Suppressor macrophage treated with lipopolysaccharide for 1 hour (primary cell): ENCODE results near the gene ZBTB25.
A peak's percentile ranks its signal among the peaks of the same experiment; 100 is the strongest.

Experiments used
- DNase-seq, 3 donors: peaks; one replicate each; pipeline ENCODE4 v3.0.0-alpha.2; 2020 to 2022

Gene ZBTB25

DNA sequence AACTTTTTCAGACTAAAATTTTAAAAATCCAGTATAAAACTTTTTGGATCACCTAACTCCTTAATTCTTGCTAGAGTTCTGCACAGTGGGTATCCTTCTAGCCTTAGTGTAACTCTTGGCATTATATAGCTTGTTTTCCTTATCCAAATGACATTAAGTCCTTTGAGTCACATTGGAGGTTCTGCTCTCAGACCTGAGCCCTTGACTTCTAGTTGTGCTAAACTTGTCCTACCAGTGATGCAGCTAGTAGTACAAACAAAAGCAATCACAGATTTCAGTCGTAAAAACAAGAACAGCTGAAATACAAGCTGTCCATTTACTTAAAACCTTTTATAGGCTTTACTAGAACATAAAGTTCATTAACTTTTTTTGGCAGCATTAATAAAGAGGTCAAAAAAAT, 11.4 kb upstream of the ZBTB25 start:
- DNase-seq: no peak

DNA sequence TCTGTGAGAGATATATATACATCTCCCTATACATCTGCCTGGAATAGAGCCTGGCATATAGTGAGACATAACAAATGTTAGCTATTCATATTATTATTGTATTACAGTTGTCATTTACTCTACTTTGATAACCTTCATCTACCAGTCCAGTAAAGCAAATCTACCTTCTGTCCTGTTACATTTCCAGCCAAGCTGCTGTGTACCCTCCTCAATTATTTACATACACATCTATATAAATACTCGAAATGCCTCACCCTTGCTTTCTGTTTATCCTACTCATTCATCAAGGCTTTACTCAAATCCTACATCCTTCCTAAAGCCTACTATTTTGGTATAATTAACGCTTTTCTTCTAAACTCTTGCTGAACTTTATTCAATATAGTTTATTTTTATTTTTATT, 9.6 kb upstream of the ZBTB25 start:
- no peak for DNase-seq

DNA sequence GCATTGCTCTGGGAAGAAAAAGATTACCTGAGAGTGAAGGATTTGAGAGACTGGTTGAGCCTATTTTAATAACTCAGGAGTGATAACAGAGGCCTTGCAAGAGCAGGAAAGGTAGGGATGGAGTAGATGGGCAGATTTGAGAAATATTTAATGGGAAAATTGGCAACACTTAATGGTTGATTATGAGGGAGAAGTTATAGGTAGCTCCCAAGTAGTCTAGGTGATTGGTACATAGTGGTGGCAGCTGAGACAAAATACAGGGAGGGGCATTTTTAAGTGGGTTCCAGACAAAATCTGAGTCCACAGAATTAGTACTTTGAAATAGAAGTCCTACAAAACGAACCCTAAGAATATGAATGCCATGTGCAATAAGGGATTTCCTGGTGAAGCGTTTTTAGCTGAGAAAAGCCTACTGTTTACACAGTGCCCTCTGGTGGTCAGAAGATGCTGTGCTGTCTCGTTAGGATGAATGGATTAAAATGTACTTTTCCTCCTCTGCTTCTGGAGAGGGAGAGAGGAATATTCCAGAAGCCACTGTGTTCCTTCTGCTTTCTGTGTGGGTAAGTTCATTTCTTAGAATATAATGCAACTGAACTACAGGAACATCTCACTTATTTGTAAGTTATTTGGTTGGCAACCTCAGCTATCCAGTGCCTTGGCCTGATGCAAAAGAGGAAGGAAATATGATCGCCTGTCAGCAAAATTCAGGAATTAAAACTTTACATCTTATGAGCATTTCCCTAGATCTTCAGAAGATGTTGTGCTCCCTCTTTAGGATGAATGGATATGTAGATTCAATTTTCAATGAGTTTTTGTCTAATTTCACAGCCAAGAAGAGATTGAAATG, 7.4 kb upstream of the ZBTB25 start:
- peak; percentile 85 to 90 (median 89) for DNase-seq

DNA sequence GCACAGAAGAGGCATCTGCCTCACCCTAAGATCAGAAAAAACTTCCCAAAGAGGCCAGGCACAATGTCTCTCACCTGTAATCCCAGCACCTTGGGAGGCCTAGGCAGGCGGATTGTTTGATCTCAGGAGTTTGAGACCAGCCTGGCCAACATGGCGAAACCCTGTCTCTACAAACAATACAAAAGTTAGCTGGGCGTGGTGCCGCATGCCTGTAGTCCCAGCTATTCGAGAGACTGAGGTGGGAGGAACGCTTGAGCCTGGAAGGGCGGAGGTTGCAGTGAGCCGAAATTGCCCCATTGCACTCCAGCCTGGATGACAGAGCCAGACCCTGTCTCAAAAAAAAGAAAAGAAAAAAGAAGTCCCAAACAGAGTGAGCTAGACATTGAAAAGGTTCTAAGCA, 5.4 kb upstream of the ZBTB25 start:
- DNase-seq: no peak

DNA sequence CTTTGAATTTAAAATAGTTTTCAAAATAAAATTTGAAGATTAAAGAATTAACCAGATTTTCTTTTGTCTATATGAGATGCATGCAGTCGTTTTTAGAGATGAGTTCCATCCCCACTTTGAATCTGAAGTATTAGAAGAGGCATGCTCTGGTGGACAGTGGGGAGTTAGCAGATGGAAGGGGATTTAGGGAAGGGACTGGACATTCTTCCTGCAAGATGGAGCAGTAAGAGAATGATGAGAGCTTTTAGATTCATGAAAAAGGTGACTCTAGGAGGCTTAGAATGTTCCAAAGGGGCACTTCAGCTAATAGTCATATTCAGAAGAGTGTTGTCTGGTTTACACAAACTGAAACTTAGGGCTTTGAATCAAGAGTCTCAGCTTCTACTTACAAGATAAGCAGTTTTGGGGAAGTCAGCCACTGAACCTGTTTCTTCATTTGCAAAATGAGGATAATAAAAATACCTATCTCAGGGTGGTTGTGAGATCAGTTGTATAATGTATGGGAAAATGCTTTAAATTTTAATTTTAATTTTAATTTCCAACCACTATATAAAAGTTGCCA, 4.7 kb upstream of the ZBTB25 start:
- DNase-seq: no peak

DNA sequence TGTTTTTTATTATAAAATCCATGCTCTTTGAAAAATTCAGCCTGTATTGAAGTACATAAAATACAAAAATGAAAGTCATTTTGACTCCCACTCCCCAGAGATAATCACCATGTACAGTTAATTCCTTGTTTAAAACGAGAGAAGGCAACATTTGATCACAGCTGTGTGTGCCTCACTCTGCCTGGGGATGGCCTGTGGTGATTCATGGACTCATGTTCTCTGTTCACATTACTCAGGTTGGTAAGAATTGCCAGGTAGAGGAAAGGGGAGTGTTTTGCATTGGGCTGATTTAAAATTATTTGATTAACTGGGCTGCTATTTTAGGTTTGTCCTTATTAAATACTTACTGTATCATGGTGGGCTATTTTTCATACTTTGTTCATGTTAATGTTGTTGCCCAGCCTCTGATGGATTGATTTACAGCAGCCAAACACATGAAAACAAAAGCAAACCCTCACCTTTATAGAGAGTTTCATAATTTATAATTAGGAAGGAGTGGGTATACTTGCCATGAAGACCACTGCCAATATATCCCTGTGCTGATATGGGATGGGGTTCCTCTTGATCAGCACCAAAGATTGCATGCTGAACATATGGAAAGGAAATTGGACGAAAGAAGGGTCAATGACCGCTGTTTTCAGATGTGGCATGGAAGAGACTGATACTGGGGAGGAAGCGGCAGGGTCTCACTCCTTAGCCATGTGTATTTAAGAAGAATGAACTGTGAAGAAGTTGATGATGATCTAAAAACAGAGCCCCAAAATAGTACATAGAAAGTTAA, 3.9 kb upstream of the ZBTB25 start:
- DNase-seq: peak; percentile 36 to 55 (median 36)

DNA sequence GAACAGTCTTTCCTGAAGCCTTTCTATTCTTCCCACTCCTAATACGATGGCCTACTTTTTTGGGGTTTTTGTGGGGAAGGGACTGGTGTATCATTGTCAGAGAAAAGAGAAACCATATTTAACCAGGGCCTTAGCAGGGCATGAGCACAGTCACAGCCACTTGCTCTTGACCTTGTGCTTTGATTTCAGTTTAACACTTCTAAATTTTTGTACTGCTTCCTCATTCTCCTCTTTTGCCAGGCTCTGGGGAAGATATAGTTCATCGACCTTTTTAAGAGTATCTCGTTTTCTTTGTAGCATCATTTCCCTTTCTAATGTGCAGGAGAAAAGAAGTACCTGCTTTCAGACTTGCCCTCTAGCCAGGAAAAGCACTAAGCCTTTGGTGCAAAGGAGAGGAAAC, 3.1 kb upstream of the ZBTB25 start:
- DNase-seq: peak; percentile 55 to 72 (median 56)

DNA sequence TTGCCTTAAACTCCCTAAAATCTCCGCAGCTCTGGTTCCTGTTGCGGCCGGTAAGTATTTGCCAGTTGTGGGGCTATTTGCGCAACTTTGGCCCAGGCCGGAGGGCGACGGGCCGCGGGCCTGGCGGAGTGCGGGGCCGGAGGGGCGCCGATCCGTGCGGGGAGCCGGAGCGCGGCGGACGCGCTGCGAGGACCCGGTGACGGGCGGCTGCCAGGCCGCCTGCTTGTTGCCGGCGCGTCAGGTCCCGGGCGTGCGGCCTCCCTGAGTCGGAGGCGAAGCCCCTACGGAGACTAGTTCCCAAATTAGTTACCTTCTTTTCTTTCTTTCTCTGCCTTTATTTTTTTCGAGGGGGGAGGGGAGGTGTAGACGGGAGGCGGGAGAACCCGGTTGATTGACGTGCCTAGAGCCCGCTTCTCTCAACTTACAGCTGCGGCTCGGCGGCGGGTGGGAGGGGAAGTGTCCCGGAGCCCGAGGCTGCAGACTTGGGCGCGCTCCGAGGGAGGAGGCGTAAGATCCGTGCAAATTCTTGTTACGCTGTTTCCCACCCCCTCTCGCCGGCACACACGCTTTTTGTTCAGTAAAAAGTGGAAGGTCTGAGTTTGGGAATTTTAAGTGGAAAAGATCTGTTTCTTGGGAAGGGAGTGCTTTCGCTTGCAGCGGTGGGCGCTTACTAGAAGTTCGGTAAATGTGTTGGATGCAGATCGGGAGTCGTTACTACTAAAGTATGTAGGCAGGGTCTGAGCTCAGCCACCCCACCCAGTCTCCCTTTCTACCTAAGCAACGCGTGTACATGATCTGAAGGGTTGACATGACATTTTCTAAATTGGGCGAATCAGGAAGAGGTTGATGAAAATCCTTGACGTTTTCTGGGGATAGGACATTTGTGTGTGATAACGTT, 1.5 kb upstream of the ZBTB25 start:
- peak; percentile 87 to 95 (median 92) for DNase-seq

DNA sequence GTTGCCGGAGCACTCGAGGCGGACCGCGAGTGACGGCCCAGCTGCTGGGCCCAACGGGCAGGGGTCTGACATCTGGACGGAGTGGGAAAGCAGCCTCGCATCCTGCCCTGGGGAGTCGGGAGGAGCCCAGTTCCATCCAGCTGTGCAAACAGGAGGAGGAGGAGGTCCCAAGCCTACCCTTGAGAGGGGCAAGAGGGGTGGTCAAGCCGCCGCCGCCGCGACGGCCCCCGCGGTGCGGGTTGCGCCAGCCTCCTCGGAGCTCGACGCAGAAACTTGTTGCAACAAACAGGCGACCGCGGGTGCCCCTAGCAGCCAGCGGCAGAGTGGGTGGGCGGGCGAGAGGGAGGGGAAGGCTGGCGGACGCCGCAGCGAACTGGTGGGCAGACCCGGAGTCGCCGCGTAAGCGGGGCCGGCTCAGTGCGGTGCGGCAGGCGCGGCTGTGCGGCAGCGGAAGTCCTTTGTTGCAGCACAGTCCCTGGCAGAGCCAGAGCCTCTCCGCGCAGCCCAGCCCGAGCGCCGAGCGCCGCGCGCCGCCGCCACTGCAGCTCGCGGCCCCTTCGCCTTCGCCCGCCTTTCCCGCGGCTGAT, 765 bp upstream of the ZBTB25 start, which contains the start of gene ZBTB1:
Gene ZBTB1, plus strand, starts transcription at position 461 of the 587 bp plus-strand sequence. CDS start 16,735 bp downstream, outside the sequence.
- DNase-seq: peak; percentile 91 to 95 (median 92)

DNA sequence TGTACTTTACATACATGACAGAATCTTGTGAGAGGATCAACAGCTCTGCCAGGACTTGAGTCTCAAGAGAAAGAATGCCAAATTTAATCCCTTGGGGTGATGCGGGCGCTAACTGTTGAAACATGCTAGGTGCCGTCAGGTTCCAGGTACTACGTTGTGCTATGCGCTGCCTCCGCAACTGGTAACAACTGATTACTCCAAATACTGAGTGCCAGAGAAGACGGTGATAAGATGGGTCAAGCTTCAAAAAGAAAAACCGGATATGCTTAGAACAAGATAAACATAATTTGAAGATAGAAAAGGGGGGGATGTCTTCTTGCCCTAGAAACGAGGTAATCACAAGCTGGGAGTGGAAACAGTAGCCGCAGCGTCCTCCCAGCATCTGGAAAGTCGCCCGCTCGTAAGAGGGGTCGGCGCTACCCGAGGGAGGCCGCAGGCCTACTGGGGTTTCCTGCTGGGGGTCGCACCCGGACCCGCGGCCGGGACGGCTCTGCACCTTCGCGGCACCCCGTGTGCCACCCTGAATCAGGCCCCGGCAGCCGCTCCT, 678 bp downstream of the ZBTB25 start:
- no peak for DNase-seq

DNA sequence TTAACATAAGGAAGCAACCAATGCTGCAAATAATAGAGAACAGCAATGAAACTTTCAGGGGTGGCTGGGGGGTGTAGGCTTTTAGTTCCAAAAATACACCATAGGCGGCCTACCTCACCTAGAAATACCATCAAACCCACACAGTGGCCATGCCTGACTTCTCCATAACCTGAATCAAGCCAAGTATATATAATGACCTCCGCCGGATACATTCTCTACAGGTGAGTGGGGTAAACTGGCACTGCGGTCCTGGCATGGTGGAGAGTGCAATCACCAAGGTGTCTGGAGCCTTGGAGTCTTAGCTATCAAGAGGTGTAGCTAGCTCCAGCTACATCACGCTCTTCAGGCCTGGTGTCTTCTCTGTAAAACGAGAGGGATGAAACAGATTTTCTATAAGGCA, 1.2 kb downstream of the ZBTB25 start:
- DNase-seq: no peak

DNA sequence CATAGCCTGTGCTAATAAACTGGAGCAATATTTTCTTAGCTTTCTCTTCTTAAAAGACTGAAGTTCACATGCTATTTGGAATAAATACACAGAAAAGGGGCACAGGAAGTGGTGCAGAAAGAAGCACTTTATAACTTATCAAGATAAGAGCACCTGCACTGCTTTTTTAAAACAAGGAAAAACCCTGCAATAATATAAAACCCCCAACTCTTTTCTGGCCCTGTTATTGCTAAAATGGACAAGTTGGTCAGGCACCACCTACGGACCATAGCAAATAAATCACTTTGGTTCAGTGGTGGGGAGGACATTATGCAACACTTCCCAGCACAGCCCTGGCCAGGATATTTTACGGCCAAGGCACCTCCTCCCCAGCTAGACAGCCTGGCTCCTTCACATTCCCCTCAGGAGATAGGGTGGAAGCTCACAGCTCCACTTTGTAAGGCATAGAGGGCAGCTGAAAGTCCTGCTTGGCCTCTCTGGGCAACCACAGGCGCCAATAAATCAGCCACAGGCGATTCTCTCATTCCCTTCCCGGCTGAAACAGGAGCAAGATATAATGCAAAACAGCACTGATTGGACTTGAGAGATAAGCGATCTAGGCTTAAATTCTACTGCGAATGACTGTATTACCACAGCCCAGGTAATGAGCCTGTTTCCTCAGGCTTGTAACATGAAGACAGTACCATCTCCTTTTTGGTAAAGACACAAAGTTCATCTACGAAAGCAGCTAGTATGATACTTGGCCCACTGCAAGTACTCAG, 2.0 kb downstream of the ZBTB25 start:
- peak; percentile 32 to 39 (median 39) for DNase-seq

DNA sequence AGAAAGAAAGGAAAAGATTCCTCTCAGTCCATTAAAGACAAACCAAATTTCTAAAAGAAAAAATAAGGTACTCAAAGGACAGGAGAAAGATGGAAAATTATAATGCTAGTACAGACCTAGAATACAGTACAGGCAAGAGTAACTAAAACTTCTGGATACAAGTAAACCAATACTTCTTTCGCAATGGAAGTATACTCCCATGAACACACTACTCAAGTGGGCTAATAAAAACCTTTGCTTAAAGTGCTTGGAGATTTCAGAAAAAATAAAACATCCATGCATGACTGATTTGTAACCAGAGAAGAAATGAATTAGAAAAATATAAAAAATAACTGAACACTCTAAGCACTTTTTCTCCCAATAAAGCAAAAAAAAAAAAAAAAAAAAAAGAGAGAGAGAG, 3.5 kb downstream of the ZBTB25 start:
- DNase-seq: no peak

DNA sequence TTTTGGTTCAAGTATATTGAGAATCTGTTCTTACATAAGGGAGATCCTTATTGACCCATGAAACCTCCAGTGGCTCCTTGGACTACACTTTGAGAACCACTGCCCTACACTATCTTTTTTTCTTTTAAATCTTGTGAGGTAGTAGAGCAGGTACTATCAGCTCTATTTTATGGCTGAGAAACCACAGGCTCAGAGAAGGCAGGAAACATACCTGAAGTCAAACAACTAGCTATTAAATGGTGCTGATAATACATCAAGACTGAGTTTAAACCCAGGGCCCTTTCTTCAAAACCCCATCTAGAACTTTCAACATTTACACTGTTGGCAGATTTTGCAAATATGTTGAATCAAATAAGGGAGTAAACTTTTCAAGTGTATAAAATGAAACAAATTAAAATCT, 6.9 kb downstream of the ZBTB25 start:
- DNase-seq: no peak

DNA sequence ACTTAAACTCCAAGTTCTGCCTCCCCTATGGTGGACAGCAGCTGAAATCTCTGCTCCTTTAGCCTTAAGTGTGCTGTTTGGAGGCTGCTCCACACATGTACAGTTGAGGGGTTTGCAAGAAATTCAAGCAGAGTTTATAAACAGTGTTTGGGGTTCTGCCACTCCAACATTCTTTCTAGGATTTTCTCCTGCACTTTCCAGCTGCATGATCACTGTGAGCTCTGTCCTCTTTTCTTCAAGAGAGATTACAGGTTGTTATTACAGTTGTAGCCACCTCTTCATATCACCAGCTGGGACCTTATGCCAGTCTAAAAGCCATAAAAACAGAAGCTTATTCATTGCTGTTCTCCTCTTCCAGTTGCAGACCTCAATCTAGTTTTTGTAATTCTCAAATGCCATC, 8.4 kb downstream of the ZBTB25 start:
- DNase-seq: no peak

DNA sequence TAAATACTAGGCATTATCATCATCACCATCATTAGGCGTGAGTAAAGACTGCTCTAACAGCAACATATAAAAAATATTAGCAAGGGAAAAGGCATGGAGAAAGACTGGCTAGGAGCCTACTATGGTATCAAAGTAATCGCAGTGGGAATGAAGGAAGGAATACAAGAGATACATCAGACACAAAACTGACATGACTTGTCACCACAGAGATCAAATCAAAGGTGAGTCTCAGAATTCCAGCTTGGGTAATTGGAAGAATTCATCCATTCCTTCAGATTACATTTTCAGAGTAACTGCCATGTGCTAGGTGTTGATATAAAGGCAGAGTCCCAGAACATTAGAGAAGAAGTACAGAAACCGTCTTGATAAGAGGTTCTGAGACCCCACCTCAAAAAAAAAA, 10.2 kb downstream of the ZBTB25 start:
- no peak for DNase-seq

DNA sequence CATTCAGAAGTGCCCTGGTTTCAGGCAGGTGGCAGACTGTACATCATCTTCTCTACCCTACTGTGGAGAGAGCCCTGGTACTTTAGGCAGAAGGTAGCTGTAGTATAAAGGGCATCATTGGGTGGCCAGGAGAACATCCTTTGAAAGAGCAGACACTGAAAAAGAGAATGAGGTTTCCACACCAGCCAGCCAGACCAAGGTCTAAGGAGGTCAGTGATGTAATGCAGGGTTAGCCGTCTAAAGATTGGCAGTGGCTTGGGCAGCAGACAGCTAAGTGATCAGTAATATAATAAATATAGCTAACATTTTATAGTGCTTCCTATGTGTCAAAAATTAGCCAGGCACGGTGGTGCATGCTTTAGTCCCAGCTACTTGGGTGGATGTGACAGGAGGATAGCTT, 12.0 kb downstream of the ZBTB25 start:
- DNase-seq: no peak

DNA sequence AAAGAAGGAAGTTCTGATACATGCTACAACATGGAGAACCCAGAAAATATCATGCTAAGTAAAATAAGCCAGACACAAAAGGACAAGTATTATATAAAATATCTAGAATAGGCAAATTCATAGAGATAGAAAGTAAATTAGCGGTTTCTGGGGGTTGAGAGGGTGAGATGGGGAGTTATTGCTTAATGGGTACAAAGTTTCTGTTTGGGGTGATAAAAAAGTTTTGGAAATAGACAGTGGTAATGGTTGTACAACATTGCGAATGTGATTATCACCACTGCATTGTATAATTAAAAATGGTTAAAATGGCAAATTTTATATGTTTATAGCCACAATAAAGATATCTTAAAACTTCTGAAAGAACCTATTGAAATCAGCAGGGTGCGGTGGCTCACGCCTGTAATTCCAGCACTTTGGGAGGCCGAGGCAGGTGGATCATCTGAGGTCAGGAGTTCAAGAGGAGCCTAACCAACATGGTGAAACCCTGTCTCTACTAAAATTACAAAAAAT, 15.0 kb downstream of the ZBTB25 start:
- no peak for DNase-seq

DNA sequence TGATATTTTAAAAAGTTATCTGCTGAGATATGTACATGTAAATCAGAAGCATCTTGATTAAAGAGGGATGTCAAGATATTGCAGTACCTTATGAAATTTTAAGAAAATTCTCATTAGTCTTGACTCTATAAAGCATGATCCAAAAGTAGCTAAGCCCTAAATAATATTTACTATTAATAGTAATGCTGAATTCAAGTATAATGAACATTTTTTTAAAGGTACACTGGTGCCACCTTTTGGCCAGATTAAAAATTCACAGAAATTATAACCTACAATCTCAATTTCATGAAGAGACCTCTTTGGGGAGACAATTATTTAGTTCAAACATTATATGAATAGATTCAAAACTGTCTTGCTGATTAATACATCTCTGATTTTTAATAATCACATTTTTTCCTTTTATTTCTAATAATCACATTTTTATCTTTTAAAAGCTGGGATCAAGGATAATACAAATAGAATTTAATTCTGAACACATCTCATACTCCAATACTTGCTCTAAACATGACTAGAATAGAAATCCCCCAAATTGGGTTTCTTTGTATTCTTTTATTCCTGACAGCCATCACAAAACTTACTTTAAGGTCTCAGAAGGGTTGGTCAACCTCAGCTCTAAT, 24.9 kb downstream of the ZBTB25 start:
- DNase-seq: peak; percentile 45 to 66 (median 53)

DNA sequence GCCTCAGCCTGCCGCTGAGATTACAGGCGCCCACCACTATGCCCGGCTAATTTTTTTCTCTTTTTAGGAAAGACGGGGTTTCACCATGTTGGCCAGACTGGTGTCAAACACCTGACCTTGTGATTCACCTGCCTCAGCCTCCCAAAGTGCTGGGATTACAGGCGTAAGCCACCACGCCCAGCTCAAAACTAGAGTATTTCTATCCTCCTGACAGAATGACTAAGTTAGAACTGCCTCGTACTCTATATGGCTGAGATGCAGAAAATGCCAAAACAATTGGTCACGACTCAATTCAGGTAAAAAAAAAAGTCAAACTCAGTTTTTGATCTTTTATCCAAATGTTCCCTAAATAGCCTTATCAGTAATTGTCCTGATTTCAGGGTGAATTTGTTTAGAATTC, 27.2 kb downstream of the ZBTB25 start:
- DNase-seq: no peak
